GM19324 (cell line): ENCODE measurements around the gene ILF3.

Source experiments
- ATAC-seq: cut with Tn5 transposase; IDR thresholded peaks from one replicate; pipeline ENCODE4 v1.9.1; 2021; ENCODE audit warnings: mild to moderate bottlenecking, moderate library complexity; ENCODE audit not compliant: unreplicated experiment, low FRiP score

ILF3 gene

DNA sequence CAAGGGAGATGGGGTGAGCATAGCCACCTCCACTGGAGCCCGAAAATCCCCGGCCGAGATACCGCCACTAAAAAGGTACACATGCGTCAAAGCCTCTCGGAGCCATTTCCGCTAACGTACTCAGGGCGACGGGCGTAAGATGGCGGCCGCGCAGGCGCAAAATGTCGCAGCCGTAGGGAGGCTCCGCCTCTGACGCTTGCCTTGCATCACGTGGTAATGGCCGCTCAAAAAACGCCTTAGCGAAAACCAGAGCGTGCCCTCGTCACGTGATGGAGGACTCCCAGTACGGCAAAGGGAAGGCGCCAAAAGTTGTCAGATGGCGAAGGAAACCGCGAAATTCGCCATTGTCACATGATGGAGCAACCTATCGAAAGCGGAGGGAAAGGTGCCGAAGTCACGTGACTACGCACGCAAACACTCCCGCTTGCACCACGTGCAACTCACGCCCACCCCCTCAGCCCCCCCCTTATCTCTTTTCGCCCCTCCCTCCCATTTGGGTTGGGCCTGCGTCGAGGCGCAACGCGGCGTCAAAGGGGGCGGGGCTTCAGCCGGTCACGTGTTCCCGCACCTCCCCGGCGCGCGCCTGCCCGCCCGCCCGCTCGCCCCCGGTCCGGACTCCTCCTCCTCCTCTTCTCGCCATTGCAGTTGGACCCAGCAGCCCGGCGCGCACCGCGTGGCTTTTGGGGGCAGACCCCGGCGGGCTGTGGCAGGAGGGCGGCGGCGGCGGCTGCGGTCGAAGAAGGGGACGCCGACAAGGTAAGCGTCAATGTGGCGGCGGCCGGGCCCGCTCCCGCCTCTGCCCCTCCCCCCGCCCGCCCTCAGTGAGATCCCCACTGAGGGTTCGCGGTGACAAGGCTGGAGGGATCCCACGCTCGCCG lies at the start of gene ILF3:
TSS of gene ILF3 (plus strand) at position 615 of the 878 bp plus-strand sequence. CDS start 16,260 bp downstream, outside the sequence.
- ATAC-seq = peak; percentile 85

- no peak for ATAC-seq
These were observed 49.6 kb upstream of the ILF3 start for GRCh38 chr19:10604460-10604980.

GRCh38 chr19:10611907-10612306 lies 42.2 kb upstream of the ILF3 start:
- no peak for ATAC-seq

- no peak for ATAC-seq
These were observed 41.5 kb upstream of the ILF3 start for GRCh38 chr19:10612499-10613119.

GRCh38 chr19:10615429-10616023 lies 38.6 kb upstream of the ILF3 start:
- no peak for ATAC-seq

- no peak for ATAC-seq
These were observed 36.6 kb upstream of the ILF3 start for GRCh38 chr19:10617409-10618121.

GRCh38 chr19:10618846-10619245 lies 35.3 kb upstream of the ILF3 start:
- ATAC-seq = no peak

DNA sequence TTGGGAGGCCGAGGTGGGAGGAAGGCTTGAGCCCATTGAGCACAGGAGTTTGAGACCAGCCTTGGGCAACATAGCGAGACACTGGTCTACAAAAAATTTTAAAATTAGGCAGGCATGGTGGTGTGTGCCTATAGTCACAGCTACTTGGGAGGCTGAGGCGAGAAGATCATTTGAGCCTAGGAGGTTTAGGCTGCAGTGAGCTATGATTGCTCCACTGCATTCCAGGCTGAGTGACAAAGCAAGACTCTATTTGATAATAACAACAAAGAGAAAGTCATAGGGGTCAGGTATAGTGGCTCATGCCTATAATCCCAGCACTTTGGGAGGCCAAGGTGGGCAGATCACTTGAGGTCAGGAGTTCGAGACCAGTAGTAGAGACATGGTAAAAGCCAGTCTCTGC lies 33.4 kb upstream of the ILF3 start:
- no peak for ATAC-seq

DNA sequence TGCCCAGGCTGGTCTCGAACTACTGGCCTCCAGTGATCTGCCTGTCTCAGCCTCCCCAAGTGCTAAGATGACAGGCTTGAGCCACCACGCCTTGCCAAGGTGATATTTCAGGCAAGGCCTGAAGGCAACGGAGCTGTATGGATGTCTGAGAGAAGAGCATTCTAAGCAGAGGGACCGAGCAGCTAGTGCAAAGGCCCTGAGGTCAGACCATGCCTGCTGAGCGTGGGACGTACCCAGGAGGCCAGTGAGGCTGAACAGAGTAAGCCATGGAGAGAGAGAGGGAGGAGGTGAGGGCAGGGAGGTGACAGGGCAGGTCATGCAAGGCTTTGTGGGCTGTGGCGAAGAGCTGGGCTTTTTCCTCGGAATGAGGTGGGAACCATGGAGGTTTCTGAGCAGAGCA lies 32.2 kb upstream of the ILF3 start:
- no peak for ATAC-seq

GRCh38 chr19:10624585-10624984 lies 29.6 kb upstream of the ILF3 start:
- ATAC-seq = no peak

- ATAC-seq = no peak
These were observed 29.0 kb upstream of the ILF3 start, which contains the start of gene SLC44A2 for GRCh38 chr19:10625003-10625761. Gene SLC44A2, plus strand, starts transcription at chr19:10625553. Its CDS starts 81 bp downstream, at chr19:10625634.

DNA sequence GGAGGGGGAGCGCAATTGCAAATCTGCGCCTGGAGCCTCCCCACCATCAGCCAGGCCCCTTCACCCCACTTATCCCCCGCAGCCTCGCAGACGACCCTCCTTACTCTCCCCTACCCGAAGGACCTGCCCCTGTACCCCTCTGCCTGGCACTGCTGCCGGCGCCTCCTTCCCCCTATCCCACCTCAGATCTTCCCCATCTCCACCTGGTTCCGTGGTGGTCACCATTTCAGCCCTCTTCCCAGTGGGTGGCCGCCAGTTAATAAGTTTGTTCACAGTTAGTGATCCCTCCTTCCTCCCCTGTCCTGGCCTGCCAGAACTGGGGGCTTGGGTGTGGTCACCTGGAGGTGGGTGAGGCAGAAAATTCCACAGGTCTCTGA lies 28.4 kb upstream of the ILF3 start:
- no peak for ATAC-seq

DNA sequence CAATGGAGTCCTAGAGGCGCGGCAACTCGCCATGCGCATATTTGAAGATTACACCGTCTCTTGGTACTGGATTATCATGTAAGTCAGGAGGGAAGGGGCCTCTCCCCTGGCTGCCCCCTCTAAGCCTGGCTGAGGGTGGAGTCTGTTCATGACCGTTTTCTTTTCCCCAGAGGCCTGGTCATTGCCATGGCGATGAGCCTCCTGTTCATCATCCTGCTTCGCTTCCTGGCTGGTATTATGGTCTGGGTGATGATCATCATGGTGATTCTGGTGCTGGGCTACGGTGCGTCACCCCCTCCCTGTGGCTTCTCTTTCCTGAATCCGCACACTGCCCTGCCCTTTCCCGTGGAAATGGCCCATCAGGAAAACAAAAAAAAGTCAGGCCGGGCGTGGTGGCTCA lies 22.3 kb upstream of the ILF3 start:
- ATAC-seq = no peak

- no peak for ATAC-seq
These were observed 19.7 kb upstream of the ILF3 start for GRCh38 chr19:10634430-10634829.

DNA sequence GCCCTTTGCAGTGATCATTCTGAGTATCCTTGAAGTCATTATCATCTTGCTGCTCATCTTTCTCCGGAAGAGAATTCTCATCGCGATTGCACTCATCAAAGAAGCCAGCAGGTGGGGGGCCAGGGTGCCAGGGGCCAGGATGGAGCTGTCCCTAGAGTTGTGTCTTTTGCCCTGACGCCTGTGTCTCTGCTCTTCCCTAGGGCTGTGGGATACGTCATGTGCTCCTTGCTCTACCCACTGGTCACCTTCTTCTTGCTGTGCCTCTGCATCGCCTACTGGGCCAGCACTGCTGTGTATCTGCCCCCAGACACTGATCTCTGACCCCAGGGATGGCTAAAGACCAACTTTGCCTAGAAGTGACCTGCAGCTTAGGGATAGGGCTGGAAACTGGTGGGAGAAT lies 19.2 kb upstream of the ILF3 start:
- ATAC-seq = no peak

DNA sequence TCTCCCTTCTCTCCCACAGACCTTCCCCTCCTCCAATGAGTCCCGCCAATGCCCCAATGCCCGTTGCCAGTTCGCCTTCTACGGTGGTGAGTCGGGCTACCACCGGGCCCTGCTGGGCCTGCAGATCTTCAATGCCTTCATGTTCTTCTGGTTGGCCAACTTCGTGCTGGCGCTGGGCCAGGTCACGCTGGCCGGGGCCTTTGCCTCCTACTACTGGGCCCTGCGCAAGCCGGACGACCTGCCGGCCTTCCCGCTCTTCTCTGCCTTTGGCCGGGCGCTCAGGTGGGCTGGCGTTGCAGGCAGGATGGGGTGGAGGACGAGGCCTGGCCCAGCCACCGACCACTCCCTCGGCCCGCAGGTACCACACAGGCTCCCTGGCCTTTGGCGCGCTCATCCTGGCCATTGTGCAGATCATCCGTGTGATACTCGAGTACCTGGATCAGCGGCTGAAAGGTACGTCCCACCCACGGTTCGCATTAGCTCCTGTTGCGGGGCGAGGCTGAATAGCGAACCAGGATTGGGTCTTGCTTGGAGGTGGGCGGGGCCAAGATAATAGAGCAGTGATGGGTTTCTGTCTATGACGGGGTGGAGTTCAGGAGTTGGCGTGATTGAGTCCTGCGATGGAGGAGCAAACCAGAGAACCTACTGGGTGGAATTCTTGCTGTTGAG lies 17.7 kb upstream of the ILF3 start:
- no peak for ATAC-seq

DNA sequence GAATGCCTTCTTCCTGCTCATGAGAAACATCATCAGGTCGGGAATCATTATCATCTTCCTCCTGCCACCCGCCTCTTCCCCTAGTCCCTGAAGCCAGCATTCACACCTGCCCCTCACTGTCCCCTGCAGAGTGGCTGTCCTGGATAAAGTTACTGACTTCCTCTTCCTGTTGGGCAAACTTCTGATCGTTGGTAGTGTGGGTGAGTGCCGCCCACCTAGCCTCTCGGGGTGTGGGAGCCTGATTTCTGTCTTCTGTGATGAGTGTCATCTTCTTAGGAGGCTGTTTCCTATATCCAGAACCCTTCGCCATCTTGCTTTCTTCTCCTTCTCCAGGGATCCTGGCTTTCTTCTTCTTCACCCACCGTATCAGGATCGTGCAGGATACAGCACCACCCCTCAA lies 16.3 kb upstream of the ILF3 start:
- ATAC-seq = no peak

DNA sequence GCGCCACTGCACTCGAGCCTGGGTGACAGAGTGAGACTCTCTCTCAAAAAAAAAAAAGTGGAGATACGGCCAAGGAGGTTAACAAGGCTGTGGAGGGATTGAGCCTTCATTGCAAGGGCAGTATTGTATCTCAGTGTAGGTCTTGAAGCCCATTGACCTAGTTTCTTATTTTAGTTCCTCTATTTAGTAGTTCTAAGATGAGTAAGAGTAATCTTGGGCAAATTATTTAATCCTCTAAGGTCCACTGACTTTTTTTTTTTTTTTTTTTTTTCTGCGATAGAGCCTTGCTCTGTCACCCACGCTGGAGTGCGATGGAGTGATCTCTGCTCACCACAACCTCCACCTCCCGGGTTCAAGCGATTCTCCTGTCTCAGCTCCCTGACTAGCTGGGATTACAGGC lies 14.3 kb upstream of the ILF3 start:
- ATAC-seq = no peak

- no peak for ATAC-seq
These were observed 13.8 kb upstream of the ILF3 start for GRCh38 chr19:10640361-10640760.
